ENCODE measurements around the gene TOX3. TPM values are rescaled to one million over a fixed set of nuclear protein-coding genes. Genes with fewer than 3 reads are reported as not detected.

The TOX3 gene
- total and polyA plus RNA-seq, 12 donors: not detected

DNA sequence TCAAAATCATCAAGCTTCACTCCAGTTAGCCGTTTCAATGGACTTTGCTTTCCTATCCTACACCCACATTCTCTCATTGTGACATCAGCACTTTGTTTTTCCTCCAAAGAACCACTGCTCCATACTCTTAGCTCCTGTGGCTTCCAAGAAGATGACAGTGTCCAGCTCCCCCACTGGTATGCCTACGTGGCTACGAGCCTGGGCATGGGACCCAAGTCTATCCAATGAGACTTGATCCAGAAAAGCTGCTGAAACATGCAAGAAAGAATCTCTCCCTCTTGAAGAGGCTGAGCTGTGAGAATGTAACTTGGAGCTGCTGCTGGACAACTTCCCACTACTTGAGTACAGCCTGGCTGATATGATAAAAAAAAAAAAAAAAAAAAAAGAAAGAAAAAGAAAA, 9.4 kb downstream of the TOX3 start:
- H3K27ac ChIP-seq: no peak overlapping the region
- H3K4me3 ChIP-seq: no peak overlapping the region
- 43 to 45% methylated on average over 3 of the region's 3 CpGs for WGBS, 2 donors
- intact Hi-C loops (cut with DNase I): no loop called here
- no peaks in the 10 kb centered on the region for H3K4me1 ChIP-seq
- DNase-seq (no peak), ATAC-seq (no peak)
- H3K9me3 ChIP-seq: no peaks in the 10 kb centered on the region
- TF ChIP-seq, protein P1, sequence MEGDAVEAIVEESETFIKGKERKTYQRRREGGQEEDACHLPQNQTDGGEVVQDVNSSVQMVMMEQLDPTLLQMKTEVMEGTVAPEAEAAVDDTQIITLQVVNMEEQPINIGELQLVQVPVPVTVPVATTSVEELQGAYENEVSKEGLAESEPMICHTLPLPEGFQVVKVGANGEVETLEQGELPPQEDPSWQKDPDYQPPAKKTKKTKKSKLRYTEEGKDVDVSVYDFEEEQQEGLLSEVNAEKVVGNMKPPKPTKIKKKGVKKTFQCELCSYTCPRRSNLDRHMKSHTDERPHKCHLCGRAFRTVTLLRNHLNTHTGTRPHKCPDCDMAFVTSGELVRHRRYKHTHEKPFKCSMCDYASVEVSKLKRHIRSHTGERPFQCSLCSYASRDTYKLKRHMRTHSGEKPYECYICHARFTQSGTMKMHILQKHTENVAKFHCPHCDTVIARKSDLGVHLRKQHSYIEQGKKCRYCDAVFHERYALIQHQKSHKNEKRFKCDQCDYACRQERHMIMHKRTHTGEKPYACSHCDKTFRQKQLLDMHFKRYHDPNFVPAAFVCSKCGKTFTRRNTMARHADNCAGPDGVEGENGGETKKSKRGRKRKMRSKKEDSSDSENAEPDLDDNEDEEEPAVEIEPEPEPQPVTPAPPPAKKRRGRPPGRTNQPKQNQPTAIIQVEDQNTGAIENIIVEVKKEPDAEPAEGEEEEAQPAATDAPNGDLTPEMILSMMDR (IDR thresholded peaks at IDR 0.05): no peak
- peaks cover 0 to 37% (median 17%) of the 10 kb centered on the region in 7 donors for H3K27me3 ChIP-seq
- H3K36me3 ChIP-seq: no peaks in the 10 kb centered on the region

DNA sequence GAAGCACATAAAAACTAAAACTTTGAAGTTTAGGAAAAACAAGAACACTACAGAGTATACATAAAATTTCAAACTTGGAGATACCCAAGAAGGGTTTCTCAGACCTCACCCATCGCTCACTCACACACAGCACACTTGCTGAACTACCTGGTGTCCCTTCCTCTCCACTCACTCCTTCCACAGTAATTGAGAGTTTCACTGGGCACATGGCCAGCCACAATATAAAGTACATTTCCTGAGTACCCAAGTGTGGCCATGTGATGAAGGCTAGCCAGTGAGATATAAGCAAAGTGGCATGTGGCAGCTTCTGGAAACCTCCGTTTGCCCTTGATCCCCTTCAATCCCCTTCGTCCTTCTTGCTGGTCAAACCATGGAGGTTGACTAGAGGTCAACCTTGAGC, 11.9 kb downstream of the TOX3 start:
- Histone ChIP-seq H3K36me3 (no peaks in the 10 kb centered on the region), H3K27me3 (peaks cover 0 to 15% (median 0%) of the 10 kb centered on the region in 7 donors), H3K27ac (no peak overlapping the region), H3K4me3 (no peak overlapping the region), H3K4me1 (no peaks in the 10 kb centered on the region), H3K9me3 (no peaks in the 10 kb centered on the region)
- intact Hi-C loops (cut with DNase I): no loop called here
- TF ChIP-seq, protein P1 (IDR thresholded peaks at IDR 0.05): no peak
- ATAC-seq (no peak), DNase-seq (no peak)
- 74 to 77% methylated on average over 3 of the region's 3 CpGs for WGBS, 2 donors

DNA sequence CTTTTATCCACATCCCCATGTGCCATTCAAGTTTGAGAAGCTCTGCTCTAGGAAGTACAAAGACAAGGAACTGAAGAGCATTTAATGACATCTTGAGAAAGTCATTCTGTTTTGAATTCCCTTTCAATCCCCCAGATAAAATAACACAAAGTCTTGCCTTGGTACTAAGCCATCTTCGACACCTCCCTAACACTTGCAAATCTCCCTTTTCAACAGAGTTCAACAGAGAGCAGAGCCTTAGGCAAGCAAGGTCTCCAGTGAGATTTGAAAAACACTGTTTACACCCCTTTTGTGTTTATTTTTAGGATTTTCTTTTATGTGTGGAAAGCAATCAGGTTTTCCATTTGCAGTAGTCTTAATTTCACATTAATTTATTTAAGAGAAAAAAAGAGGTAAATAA, 13.6 kb downstream of the TOX3 start:
- intact Hi-C loops (cut with DNase I): no loop called here
- WGBS, 2 donors: 38 to 60% methylated on average over 1 of the region's 1 CpG
- Histone ChIP-seq H3K27me3 (peaks cover 0 to 12% (median 0%) of the 10 kb centered on the region in 7 donors), H3K4me3 (no peak overlapping the region), H3K9me3 (no peaks in the 10 kb centered on the region), H3K4me1 (no peaks in the 10 kb centered on the region), H3K27ac (no peak overlapping the region), H3K36me3 (no peaks in the 10 kb centered on the region)
- ATAC-seq (no peak), DNase-seq (no peak)
- TF ChIP-seq, protein P1 (IDR thresholded peaks at IDR 0.05): no peak

DNA sequence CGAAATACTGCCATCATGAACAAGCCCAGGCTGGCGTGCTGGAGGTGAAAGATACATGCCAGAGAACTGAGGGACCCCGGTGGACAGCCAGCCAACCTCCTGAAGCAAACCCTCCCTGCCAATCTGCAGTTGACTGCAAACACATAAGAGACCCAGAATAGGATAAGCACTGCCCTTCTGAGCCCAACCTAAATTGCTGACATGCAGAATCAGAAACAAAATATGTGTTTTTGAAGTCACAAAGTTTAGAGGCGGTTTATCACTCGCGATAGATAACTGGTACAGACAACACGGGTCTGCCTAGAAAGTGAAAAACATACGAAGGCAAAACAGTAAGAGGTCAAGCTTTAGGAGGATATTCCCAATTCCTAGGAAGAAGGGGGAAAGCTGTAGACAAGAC, 14.6 kb downstream of the TOX3 start:
- TF ChIP-seq, protein P1 (IDR thresholded peaks at IDR 0.05): no peak
- H3K4me1 ChIP-seq: no peaks in the 10 kb centered on the region
- no peaks in the 10 kb centered on the region for H3K36me3 ChIP-seq
- no peak for DNase-seq
- peaks cover 0 to 12% (median 0%) of the 10 kb centered on the region in 7 donors for H3K27me3 ChIP-seq
- no peak overlapping the region for H3K4me3 ChIP-seq
- no peak for ATAC-seq
- intact Hi-C loops (cut with DNase I): no loop called here
- H3K9me3 ChIP-seq: no peaks in the 10 kb centered on the region
- 77 to 80% methylated on average over 8 of the region's 8 CpGs for WGBS, 2 donors
- no peak overlapping the region for H3K27ac ChIP-seq
